Measurements from ENCODE around the gene SYS1.

SYS1 gene

GRCh38 chr20:45412653-45413052, 49.7 kb downstream of the SYS1 start:
- DNase-seq: no peak

DNA sequence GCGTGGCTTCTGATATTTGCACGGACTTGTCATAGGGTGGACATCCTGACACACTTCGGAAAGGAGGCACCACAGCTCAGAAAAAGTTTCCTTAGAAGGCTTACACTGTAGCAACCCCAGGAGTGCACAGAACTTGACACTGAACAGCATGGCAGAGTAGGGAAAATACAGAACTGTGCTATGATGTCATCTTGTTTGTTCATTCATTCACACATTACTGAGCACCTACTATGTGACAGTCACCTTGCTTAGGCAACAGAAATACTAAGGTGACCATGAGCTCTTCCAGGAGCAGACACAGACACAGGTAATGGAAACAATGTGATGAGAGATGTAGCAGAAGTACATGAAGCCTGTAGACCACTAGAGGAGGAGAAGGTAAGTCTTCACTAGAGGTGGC, 50.5 kb downstream of the SYS1 start:
- DNase-seq: no peak

DNA sequence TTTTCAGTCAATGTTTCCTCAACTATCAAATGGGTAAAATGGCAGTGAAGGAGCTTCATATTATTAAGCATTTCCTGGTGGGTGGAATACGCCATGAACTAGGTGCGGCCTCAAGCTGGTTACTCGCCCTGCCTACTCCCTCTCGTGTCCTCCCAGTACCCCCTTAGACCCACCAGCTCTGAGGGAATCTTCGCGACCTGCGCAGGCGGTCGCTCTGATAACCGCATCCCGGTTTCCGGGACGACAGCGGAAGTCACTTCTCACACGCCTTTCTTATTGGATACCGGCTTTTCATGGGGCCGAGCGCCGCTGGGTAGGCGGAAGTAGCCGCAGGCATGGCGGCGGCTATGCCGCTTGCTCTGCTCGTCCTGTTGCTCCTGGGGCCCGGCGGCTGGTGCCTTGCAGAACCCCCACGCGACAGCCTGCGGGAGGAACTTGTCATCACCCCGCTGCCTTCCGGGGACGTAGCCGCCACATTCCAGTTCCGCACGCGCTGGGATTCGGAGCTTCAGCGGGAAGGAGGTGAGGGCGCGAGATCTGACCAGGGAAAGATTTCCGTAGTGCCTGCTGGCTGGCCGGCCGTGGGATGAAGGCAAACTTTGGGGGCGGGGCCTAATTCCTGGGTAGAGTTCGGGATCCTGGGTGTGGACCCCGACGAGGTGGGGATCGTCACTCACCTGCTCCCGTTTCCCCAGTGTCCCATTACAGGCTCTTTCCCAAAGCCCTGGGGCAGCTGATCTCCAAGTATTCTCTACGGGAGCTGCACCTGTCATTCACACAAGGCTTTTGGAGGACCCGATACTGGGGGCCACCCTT, 53.1 kb downstream of the SYS1 start, which contains the start of gene PIGT:
Gene PIGT, plus strand, starts transcription at position 320 of the 816 bp plus-strand sequence. Its CDS starts 16 bp downstream, at position 336.
- peak in 55 of 56 donors; percentile 49 to 95 (median 81) for DNase-seq

GRCh38 chr20:45416917-45417316, 54.0 kb downstream of the SYS1 start:
- DNase-seq: no peak

Measured in nucleus accumbens (tissue), 56 donors.